Mucosa of stomach (tissue), 1 donor: ENCODE results near the gene INSM1.

Experiments
- H3K27me3 ChIP-seq: one replicate; pipeline ENCODE4 v1.7.0; 2013; ENCODE audit warnings: mild to moderate bottlenecking, low read length; ENCODE audit not compliant: control insufficient read depth, insufficient read depth
- H3K36me3 ChIP-seq: one replicate; pipeline ENCODE4 v1.7.0; 2013; ENCODE audit warnings: low read length; ENCODE audit not compliant: control insufficient read depth, insufficient read depth
- H3K4me1 ChIP-seq: one replicate; pipeline ENCODE4 v1.7.0; 2013; ENCODE audit warnings: mild to moderate bottlenecking, low read length; ENCODE audit not compliant: control insufficient read depth, insufficient read depth
- H3K4me3 ChIP-seq: one replicate; pipeline ENCODE4 v1.7.0; 2013; ENCODE audit warnings: low read length
- H3K9ac ChIP-seq: one replicate; pipeline ENCODE4 v1.7.0; 2013; ENCODE audit warnings: mild to moderate bottlenecking, low read length, moderate library complexity
- H3K9me3 ChIP-seq: one replicate; pipeline ENCODE4 v1.7.0; 2013; ENCODE audit warnings: mild to moderate bottlenecking, low read length, moderate library complexity; ENCODE audit not compliant: control insufficient read depth
- donor health status: Pancreatic carcinoma.

Gene INSM1

DNA sequence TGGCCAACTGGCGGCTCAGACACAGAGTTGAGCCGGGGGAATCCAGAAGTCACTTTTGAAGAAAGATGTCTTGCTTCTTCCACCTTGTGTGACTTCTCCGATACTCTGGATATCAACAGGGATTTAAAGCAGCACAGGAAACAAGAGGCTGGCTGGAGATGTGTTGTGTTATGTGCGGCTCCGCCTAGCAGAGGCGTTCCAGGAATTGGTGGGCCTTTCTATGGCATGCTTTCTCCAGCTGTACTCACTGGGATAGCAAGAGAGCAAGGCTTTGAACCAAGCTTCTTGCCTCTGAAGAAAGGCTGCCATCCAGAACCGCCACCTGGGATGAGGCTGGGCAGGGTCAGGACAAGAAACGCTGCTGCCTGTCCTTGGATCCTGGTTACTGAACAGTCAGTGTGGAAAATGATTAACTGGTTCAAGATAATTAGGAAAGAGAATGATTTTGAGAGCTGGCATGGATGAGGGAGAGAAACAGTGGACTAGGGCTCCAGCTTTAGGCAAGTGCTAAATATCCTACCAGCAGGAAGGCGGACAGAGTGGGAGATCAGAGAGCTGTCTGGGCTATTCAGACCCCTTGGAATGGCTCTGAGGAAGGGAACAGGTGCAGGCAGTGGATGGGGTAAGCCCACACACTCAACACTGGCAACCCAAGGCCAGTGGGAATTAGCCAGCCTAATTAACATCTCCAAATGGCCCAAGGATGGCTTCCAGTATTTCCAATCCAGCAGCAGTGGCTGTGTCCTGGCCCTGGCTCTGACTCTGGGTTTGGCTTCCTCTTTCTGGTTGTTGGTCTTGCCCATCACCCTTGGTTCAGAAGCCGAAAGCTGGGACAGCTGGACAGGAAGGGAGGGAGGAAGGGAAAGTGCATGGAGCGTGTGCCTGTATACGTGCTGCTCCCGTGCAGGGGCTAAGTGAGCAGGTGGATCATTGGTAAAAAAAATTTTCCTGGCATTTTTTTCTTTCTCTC, 31.9 kb downstream of the INSM1 start:
- H3K9ac ChIP-seq = no peak overlapping the region
- H3K36me3 ChIP-seq = no peaks in the 10 kb centered on the region
- no peaks in the 10 kb centered on the region for H3K4me1 ChIP-seq
- no peaks in the 10 kb centered on the region for H3K27me3 ChIP-seq
- no peak overlapping the region for H3K4me3 ChIP-seq
- H3K9me3 ChIP-seq = no peaks in the 10 kb centered on the region

DNA sequence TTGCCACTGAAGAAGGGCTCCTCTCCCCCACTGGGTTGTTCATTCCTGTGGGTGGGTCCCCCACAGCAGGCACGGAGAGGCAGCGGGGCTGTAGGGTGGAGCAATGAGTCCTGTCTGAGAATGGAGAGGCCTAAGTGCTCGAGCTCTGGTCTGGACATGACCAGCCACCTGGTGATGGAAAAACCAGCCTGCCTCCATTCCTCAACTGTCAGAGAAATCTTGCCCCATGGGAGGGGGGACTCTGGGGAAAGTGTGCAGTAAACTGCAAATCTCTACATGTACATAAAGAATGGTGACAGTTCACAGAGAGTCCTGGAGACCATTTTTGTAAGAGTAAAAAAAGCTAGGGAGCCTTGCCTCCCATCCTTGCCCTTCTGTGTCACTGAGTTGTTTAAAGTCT, 34.1 kb downstream of the INSM1 start:
- H3K36me3 ChIP-seq = no peaks in the 10 kb centered on the region

DNA sequence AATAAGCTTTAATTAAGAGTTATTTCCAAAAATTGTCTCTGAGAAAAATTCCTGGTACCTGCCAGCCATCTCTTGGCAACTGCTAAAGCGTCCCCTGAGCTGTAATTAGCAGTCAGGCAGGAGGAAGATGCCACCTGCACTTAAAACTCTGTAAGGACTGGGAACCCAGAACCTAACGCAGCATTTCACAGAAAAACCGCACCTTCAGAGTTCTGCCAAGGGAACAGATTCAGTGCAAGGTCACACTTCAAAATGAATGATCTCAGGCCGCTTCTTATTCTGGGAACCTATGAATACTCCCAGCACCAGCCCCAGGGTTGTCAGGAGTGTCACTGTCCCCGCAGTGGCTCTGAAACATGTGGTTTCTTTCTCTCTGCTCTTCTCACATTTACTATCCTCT, 36.7 kb downstream of the INSM1 start:
- H3K4me3 ChIP-seq = no peak overlapping the region
- no peaks in the 10 kb centered on the region for H3K36me3 ChIP-seq
- no peak overlapping the region for H3K9ac ChIP-seq
- H3K4me1 ChIP-seq = no peaks in the 10 kb centered on the region
- no peaks in the 10 kb centered on the region for H3K9me3 ChIP-seq
- no peaks in the 10 kb centered on the region for H3K27me3 ChIP-seq

More for the DNA sequence above, 34.1 kb downstream of the INSM1 start:
- H3K4me3 ChIP-seq = no peak overlapping the region
- H3K9ac ChIP-seq = no peak overlapping the region
- no peaks in the 10 kb centered on the region for H3K9me3 ChIP-seq
- no peaks in the 10 kb centered on the region for H3K4me1 ChIP-seq
- no peaks in the 10 kb centered on the region for H3K27me3 ChIP-seq

DNA sequence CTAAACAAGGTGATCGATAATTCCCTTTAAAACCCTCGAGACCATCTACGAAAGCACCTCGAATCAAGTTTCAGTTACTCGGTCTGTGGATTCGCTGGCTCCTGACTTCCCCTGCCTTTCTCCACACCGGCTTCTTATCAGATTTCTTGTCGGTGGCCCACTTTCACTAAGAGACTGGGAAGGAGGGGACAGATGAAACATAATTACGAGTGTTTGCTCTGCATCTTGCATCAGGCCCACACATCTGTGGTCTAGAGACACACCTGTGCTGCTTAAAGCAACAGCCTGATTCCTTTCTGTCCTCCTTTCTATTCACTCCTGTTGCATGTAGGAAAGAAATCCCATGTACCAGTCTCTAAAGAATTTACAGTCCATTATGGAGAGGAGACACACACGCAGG, 37.7 kb downstream of the INSM1 start:
- Histone ChIP-seq H3K4me1 (no peaks in the 10 kb centered on the region), H3K9ac (no peak overlapping the region), H3K36me3 (no peaks in the 10 kb centered on the region), H3K27me3 (no peaks in the 10 kb centered on the region), H3K9me3 (no peaks in the 10 kb centered on the region), H3K4me3 (no peak overlapping the region)

DNA sequence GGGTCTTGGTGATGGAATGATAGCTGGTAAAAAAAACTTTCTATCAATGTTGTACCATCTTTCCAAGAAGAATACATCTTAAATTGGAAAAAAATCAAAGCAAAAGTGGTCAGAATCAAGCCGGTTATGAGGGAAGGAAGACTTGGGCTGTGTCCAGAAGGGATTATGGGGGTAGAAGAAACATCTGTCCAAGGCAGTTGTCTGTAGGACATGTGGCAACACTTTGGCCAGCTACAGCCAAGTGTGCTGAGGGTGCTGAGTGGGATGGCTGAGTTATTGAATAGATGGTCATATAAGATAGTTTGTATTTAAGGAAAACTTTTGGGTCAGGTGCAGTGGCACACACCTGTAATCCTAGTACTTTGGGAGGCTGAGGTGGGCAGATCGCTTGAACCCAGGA, 38.4 kb downstream of the INSM1 start:
- H3K9ac ChIP-seq = no peak overlapping the region
- no peaks in the 10 kb centered on the region for H3K27me3 ChIP-seq
- no peak overlapping the region for H3K4me3 ChIP-seq
- H3K4me1 ChIP-seq = no peaks in the 10 kb centered on the region
- no peaks in the 10 kb centered on the region for H3K9me3 ChIP-seq
- H3K36me3 ChIP-seq = no peaks in the 10 kb centered on the region

DNA sequence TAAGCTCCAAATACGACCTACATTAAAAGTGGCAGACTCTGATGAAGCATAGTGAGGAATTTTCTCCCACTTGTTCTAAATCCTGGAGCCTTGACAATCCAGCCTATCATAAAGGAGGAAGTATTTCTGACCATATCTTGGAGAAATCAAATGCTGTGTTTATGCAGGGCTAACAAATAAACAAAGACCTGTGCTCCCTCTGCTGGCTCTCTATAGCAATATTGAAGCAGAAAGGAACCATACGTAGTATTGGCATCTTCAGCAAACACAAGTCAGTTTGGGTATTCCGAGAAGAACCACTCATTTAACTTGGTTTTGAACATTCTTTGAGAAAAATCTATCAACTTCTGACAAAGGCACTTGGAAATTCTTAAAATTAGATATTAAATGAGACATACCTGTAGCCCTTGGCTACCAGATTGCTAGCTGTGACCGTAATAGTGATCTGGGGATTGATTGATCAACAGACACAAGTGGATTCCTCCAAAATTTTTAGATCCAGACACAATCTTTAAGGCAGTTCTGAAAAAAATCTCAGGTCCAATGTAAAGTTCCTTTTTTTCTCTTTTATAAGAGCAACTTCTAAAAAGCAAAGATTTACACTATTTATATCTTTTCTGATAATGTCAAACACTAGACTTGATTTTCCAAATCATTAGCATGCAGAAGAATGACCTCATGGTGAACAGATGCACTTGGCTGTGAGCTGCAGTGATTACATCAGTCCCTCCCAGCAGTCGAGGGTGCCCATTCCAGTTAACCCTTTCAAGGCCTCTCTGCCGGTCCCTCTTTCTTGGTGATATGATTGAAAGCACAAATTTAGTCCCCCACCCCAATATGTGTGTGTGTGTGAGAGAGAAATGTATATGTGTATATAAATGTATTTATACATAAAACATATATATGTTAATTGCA, 40.2 kb downstream of the INSM1 start:
- no peaks in the 10 kb centered on the region for H3K27me3 ChIP-seq
- no peaks in the 10 kb centered on the region for H3K4me1 ChIP-seq
- H3K36me3 ChIP-seq = no peaks in the 10 kb centered on the region
- no peak overlapping the region for H3K9ac ChIP-seq
- H3K9me3 ChIP-seq = no peaks in the 10 kb centered on the region
- no peak overlapping the region for H3K4me3 ChIP-seq

DNA sequence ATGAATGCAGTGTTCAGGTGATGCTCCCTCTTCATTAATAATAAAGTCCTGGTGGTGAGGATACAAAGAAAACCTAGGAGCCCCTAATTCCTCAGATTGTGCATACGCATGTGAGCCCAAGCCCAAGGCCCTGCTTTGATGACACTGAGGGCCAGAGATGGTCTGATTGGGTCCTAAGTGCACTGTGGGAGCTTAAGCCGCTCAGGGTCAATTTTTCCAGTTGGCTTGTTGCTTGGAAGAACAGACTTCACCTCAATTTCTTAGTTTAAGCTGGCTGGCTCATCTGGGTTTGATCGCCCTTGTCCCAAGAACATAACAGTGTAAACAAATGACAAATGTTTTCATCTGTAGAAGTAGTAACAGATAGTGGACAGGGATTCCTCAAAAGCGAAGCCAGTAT, 41.4 kb downstream of the INSM1 start:
- no peak overlapping the region for H3K4me3 ChIP-seq
- no peak overlapping the region for H3K9ac ChIP-seq
- H3K27me3 ChIP-seq = no peaks in the 10 kb centered on the region
- H3K36me3 ChIP-seq = no peaks in the 10 kb centered on the region
- H3K4me1 ChIP-seq = no peaks in the 10 kb centered on the region
- no peaks in the 10 kb centered on the region for H3K9me3 ChIP-seq

DNA sequence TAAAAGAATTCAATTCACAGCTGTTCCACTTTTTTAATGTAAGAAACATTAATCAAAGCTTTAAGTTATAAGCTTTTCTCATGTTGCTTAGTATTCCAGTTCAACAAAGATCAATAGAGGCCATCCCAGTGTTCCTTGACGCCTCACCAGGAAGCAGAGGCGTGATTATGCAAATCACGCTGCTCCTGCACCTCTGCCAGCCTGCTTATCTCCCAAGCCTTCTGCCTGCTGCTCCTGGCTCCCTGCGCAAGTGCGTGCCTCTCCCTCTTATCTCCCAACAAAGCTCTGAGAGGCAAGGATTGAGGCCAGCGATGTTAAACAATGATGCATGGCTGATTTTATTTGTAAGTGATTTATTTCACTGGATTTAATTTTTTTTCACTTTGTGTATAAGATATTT, 42.8 kb downstream of the INSM1 start:
- no peak overlapping the region for H3K4me3 ChIP-seq
- H3K4me1 ChIP-seq = no peaks in the 10 kb centered on the region
- no peaks in the 10 kb centered on the region for H3K36me3 ChIP-seq
- no peaks in the 10 kb centered on the region for H3K9me3 ChIP-seq
- H3K27me3 ChIP-seq = no peaks in the 10 kb centered on the region
- H3K9ac ChIP-seq = no peak overlapping the region

DNA sequence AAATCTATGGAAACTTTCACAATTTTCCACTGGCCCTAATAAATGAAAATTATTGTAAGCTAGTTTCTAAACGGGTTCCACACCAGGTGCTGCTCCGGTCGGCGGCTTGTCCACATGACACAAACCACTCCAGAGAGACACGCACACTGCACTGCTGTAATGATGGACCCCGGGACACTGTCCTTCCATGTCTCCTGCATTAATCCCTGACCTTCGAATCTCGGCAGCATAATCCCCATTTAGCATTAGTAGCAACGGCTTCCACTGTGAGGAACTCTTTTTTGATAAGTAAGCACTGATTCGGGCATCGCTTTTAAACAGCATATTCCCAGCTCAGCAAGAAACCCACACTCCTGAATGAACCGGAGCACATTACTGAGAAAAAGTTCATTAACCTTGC, 43.5 kb downstream of the INSM1 start:
- H3K27me3 ChIP-seq = no peaks in the 10 kb centered on the region
- no peaks in the 10 kb centered on the region for H3K36me3 ChIP-seq
- H3K4me3 ChIP-seq = no peak overlapping the region
- H3K9ac ChIP-seq = no peak overlapping the region
- no peaks in the 10 kb centered on the region for H3K9me3 ChIP-seq
- no peaks in the 10 kb centered on the region for H3K4me1 ChIP-seq

DNA sequence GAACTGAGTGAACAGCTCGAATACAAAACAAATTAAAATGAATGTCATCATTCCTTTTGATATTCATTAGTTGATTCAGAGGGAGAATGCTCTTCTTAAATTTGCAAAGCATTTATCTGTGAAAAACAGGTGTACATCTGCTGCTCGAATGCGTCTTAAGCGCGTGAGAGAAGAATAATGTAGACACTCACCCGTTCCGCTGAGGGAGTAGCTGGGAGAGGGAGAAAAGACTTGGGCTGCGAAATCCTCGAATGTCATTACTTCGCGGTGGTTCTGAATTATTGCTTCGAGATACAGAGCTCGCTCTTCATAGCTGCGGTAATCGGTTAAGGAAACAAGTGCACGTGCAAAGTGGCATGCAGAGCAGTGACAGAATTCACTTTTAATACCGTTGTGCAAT, 43.9 kb downstream of the INSM1 start:
- Histone ChIP-seq H3K9ac (no peak overlapping the region), H3K36me3 (no peaks in the 10 kb centered on the region), H3K27me3 (no peaks in the 10 kb centered on the region)

DNA sequence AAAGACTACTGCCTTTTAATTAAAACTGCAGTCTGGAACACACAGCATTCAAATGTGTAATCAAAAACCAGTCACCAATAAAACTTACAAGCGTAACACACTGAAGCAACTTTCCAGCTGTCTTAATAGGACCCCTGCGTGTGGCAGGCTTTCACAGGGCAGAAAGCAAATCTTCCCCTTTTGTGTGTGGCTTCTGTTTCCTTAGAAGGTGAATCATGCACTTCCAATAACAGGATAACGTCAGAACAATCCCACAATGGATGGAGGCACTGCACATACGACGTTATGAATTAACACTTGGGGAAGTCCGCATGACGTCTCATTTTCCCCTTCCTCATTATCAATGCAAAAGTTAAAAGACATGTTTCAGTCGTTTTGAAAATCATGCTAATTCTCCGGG, 44.8 kb downstream of the INSM1 start:
- H3K36me3 ChIP-seq = no peaks in the 10 kb centered on the region
- H3K4me3 ChIP-seq = no peak overlapping the region
- no peaks in the 10 kb centered on the region for H3K27me3 ChIP-seq
- H3K9me3 ChIP-seq = no peaks in the 10 kb centered on the region
- no peaks in the 10 kb centered on the region for H3K4me1 ChIP-seq
- no peak overlapping the region for H3K9ac ChIP-seq

More for the DNA sequence above, 43.9 kb downstream of the INSM1 start:
- Histone ChIP-seq H3K9me3 (no peaks in the 10 kb centered on the region), H3K4me3 (no peak overlapping the region), H3K4me1 (no peaks in the 10 kb centered on the region)

DNA sequence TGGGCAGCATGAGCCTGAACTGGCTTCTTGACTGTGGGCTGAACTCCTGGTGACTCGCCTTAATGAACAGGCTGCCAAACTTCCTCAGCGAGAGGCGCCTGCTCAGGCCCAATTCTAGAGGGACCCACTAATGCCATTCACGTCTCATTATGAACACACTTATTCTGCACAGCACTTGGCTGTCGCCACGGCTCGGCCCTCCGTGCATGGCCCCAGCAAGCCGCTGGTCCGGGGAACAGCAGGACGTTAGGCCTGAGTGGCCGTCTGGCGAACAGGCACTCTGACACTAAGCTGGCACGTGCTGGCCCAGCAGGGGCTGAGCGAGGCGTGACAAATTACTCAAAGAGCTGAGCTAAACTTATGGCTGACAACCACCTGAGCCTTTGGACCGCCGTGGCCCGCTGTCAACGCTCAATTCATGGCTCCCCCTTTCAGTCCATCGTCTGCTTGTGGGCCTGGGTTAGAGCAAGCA, 45.9 kb downstream of the INSM1 start:
- Histone ChIP-seq H3K4me3 (no peak overlapping the region), H3K36me3 (no peaks in the 10 kb centered on the region), H3K9me3 (no peaks in the 10 kb centered on the region), H3K9ac (no peak overlapping the region), H3K4me1 (no peaks in the 10 kb centered on the region), H3K27me3 (no peaks in the 10 kb centered on the region)
